Nephron progenitor cell (in vitro differentiated cells): ENCODE data around the gene ADAM22.

Source experiments
- DNase-seq: peaks from one replicate; pipeline ENCODE4 v3.0.0; 2021
- H3K27ac Mint-ChIP-seq: 2 replicates; pipeline ENCODE4 v1.8.0; 2021; ENCODE audit warnings: mild to moderate bottlenecking, moderate library complexity, mixed read lengths
- H3K27me3 Mint-ChIP-seq: 2 replicates; pipeline ENCODE4 v1.8.0; 2021; ENCODE audit warnings: mild to moderate bottlenecking, low read depth, mixed read lengths; ENCODE audit not compliant: poor library complexity
- H3K36me3 Mint-ChIP-seq: 2 replicates; pipeline ENCODE4 v1.8.0; 2021; ENCODE audit warnings: low read depth, mixed read lengths
- H3K4me1 Mint-ChIP-seq: 2 replicates; pipeline ENCODE4 v1.8.0; 2021; ENCODE audit warnings: mixed read lengths
- H3K4me3 Mint-ChIP-seq: 2 replicates; pipeline ENCODE4 v1.8.0; 2021; ENCODE audit warnings: mild to moderate bottlenecking, moderate library complexity, mixed read lengths
- H3K9me3 Mint-ChIP-seq: 2 replicates; pipeline ENCODE4 v1.8.0; 2021; ENCODE audit warnings: mild to moderate bottlenecking, moderate library complexity, mixed read lengths
- TF ChIP-seq, protein P1 (sequence below): fragments of 200-600 bp; sonication (generic); IDR thresholded peaks from 2 replicates; pipeline ENCODE4 v1.5.0; 2021; ENCODE audit warnings: antibody characterized with exemption

Gene ADAM22

DNA sequence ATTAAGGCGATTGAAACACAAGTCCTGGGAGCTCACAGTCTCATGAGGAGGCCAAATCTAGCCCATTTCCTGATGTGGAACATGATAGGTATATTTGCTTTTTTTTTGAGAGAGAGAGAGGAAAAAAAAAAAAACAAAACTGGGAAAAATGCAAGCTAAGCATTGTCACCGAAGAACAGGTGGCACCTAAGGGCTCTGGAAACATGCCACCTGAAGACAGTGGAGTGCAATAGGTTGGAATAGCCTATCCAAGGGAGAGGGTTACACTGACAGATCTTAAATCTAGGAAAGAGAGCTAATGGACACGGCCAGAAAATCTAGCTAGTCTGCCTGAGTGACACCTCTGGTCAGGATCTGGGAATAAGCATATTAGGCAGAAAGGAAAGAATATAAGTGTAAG, 175.6 kb downstream of the ADAM22 start:
- DNase-seq: no peak
- Mint-ChIP-seq H3K27me3 (peaks cover 2% of the 10 kb centered on the region), H3K27ac (no peak overlapping the region), H3K36me3 (peaks cover 8% of the 10 kb centered on the region), H3K4me1 (peaks cover 9% of the 10 kb centered on the region), H3K9me3 (peaks cover 3% of the 10 kb centered on the region), H3K4me3 (no peak overlapping the region)
- TF ChIP-seq, protein P1, sequence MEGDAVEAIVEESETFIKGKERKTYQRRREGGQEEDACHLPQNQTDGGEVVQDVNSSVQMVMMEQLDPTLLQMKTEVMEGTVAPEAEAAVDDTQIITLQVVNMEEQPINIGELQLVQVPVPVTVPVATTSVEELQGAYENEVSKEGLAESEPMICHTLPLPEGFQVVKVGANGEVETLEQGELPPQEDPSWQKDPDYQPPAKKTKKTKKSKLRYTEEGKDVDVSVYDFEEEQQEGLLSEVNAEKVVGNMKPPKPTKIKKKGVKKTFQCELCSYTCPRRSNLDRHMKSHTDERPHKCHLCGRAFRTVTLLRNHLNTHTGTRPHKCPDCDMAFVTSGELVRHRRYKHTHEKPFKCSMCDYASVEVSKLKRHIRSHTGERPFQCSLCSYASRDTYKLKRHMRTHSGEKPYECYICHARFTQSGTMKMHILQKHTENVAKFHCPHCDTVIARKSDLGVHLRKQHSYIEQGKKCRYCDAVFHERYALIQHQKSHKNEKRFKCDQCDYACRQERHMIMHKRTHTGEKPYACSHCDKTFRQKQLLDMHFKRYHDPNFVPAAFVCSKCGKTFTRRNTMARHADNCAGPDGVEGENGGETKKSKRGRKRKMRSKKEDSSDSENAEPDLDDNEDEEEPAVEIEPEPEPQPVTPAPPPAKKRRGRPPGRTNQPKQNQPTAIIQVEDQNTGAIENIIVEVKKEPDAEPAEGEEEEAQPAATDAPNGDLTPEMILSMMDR: no peak

DNA sequence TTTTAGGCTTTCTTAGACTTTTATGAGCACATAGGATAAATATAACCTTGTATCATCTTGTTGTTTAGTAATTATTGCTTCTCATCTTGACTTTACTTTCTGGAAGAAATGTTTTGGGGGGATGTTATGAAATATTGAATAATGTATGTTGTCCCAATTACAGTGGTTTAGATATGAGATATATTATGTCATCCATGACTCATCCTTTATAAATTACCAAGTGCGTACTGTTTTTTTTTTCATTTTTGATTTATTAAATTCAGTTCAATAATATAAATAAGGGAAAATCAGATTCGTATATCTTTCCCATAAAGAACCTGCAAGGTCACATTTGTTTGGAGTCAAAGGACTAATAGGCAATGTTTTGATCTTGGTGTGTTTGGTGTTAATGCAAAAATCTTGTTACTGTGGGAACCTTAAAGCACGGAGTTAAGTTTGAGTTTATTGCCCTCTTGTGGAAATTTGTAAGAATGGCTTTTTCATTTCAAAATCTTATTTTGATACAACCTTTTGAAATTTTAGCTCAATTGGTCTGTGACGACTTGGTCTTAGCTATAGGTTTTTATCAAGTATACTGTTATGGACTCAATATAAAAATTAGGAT, 177.2 kb downstream of the ADAM22 start:
- DNase-seq: no peak
- peaks cover 2% of the 10 kb centered on the region for H3K27me3 Mint-ChIP-seq
- H3K27ac Mint-ChIP-seq: no peak overlapping the region
- no peak overlapping the region for H3K4me3 Mint-ChIP-seq
- peaks cover 8% of the 10 kb centered on the region for H3K36me3 Mint-ChIP-seq
- H3K9me3 Mint-ChIP-seq: peaks cover 3% of the 10 kb centered on the region
- TF ChIP-seq, protein P1: peak; percentile 56
- peaks cover 9% of the 10 kb centered on the region for H3K4me1 Mint-ChIP-seq

DNA sequence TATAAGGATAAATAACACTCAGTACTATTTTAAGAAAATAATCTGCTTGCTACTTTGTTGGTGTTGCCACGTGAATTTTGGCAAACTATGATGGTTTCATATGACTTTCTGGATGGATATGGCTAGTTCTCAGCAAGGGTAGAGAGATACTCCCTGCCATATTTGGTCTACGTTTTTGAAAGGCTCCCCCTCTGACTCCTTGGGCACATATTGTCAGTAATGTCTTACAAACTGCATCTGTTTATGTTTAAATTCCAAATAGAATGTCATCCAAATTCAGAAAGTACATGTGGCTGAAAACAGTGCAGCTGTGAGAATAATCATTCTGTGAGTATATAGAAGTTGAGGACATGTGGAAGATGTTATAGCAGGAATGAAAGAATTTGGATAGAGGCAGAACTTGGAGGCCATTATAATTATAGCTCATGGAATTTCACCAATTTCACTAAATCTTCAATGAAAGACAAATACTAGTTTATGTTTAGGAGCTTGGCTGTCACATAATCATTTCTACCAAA, 178.0 kb downstream of the ADAM22 start:
- Mint-ChIP-seq H3K27ac (peak overlapping the region; percentile 76), H3K9me3 (peaks cover 3% of the 10 kb centered on the region), H3K4me3 (no peak overlapping the region), H3K27me3 (peaks cover 2% of the 10 kb centered on the region), H3K4me1 (peaks cover 9% of the 10 kb centered on the region), H3K36me3 (peaks cover 8% of the 10 kb centered on the region)
- TF ChIP-seq, protein P1: no peak
- no peak for DNase-seq

DNA sequence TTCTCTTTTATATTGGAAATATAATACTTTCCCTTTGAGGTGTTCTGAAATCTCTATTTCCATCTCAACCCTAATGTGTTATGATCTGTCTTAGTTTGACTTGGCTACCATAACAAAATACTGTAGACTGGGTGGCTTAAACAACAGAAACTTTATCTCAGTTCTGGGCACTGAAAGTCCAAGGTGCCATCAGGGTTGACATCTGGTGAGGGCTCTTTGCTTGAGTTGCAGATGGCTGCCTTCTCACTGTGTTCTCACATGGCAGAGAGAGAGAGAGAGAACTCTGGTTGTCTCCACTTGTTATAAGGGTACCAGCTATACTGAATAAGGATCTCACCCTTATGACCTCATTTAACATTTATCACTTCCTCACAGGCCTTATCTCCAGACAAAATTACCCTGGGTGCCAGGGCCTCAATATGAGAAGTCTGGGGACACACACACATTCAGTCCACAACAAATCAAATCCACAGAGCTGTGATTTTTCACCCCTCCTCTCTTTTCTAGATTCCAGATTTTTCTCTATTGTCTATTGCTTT, 181.3 kb downstream of the ADAM22 start:
- Mint-ChIP-seq H3K36me3 (no peaks in the 10 kb centered on the region), H3K27ac (no peak overlapping the region)
- no peak for DNase-seq

DNA sequence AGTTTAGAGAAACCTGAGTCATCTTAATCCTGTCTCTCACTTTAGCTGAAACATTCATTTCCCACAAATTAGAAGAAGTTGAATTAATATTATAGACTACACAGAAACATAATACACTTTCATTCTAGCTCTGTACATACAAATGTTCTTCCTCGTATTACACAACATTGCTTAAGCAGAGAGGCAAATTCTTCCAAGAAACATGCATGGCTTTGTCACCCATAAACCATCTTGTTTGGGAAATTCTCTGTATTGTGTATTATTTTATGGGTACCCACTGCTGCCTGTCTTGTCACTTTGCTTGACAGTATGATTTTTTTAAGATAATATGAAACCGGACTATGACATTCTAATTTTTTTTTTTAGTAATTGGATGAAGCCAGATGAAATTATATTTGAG, 181.8 kb downstream of the ADAM22 start:
- H3K36me3 Mint-ChIP-seq: no peaks in the 10 kb centered on the region
- H3K27ac Mint-ChIP-seq: no peak overlapping the region
- TF ChIP-seq, protein P1: no peak
- H3K4me1 Mint-ChIP-seq: peaks cover 9% of the 10 kb centered on the region
- no peak overlapping the region for H3K4me3 Mint-ChIP-seq
- DNase-seq: no peak
- no peaks in the 10 kb centered on the region for H3K9me3 Mint-ChIP-seq
- H3K27me3 Mint-ChIP-seq: peaks cover 7% of the 10 kb centered on the region

More for the DNA sequence above, 181.3 kb downstream of the ADAM22 start:
- Mint-ChIP-seq H3K27me3 (peaks cover 7% of the 10 kb centered on the region), H3K9me3 (no peaks in the 10 kb centered on the region), H3K4me3 (no peak overlapping the region), H3K4me1 (peaks cover 9% of the 10 kb centered on the region)
- TF ChIP-seq, protein P1: no peak
